Measurements from ENCODE around the gene ORMDL2. TPM values are rescaled to one million over a fixed set of nuclear protein-coding genes. Genes with fewer than 3 reads are reported as not detected.

The ORMDL2 gene
- total RNA-seq, 4 donors from 2014 or later = 5.0 to 31.2 (median 24.2) TPM

DNA sequence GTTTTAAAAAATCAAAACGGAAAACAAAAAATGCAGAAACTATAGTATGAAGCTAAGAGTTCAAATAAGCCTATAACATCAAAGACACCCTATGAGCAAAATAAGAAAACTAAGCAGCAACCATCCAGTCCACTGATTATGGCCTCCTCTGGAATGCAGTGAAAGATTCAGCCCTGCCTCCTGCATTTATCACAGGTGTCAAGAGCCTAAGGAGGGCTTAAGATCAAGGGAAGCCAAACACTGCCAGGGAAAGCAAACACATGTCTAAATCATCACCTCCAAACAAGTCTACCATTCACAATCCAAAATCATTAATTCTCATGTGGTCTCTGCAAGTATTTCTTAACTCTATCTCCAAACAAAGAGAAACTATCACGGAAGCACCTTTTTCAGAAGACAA is 28.7 kb upstream of the ORMDL2 start:
- H3K27me3 ChIP-seq = no peaks in the 10 kb centered on the region
- no peaks in the 10 kb centered on the region for H3K9me3 ChIP-seq
- H3K4me1 ChIP-seq = no peaks in the 10 kb centered on the region
- H3K36me3 ChIP-seq = peaks cover 0 to 84% (median 4%) of the 10 kb centered on the region in 3 donors
- H3K4me3 ChIP-seq = no peak overlapping the region
- no peak for DNase-seq
- TF ChIP-seq POLR2A (IDR thresholded peaks at IDR 0.05) (no peak), CTCF (IDR thresholded peaks at IDR 0.05) (no peak)
- no peak overlapping the region for H3K27ac ChIP-seq

DNA sequence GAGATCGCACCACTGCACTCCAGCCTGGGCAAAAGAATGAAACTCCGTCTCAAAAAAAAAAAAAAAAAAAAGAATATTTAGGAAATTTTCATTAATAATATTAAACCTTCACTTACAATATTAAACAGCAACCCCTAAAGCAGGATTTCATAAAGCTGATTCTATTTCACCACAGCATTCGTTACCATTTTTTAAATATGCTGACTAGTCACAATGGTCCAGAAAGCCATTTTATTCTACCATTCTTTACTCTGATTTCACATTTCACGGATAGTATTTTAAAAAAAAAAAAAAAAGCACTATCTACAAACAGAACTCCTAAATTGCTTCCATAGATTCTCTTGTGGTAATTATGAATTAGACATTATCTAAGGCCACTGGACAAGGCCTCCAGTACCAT is 27.9 kb upstream of the ORMDL2 start:
- no peaks in the 10 kb centered on the region for H3K4me1 ChIP-seq
- DNase-seq = no peak
- H3K4me3 ChIP-seq = no peak overlapping the region
- H3K36me3 ChIP-seq = peaks cover 0 to 92% (median 4%) of the 10 kb centered on the region in 3 donors
- no peak overlapping the region for H3K27ac ChIP-seq
- no peaks in the 10 kb centered on the region for H3K27me3 ChIP-seq
- H3K9me3 ChIP-seq = no peaks in the 10 kb centered on the region
- no peak for TF ChIP-seq CTCF (IDR thresholded peaks at IDR 0.05)
- no peak for TF ChIP-seq POLR2A (IDR thresholded peaks at IDR 0.05)

DNA sequence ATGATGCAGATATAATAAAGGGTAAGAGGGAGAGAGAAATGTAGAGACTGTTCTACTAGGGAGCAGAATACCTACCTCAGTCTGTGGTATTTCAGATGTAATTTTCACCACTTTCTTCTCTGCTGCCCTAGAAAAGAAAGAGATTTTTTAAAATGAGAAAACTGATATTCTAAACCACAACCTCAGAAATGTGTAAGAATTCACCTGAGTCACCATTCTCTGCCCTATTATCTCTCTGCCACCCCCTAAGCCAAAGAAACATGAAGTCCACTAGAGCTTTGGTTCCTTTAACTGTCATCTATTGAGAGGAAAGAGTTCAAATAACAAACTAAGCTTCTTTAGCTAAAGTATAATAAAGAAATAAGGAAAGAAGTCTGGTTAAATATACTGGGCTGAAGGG is 21.9 kb upstream of the ORMDL2 start:
- H3K36me3 ChIP-seq = peaks cover 0 to 70% (median 0%) of the 10 kb centered on the region in 3 donors
- no peak for TF ChIP-seq POLR2A (IDR thresholded peaks at IDR 0.05)
- TF ChIP-seq CTCF (IDR thresholded peaks at IDR 0.05) = no peak

DNA sequence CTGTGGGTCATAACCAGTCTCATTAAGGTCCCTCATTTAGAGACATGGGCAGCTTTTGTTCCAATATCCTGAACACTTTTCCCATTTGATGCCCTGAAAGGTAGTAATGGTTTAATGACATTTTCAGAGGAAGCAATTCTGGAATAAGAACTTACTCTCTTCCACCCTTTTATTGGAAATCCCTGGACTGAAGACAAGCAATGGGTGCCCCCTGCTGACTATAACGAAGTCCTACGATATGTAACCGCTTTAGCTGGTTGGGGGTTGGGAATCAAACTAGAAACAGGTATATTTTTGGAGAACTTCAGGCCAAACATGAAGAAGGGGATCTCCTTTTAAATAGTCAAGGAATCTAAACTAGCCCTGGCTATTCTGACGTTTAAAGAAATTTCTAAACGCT is 20.8 kb upstream of the ORMDL2 start:
- TF ChIP-seq CTCF (IDR thresholded peaks at IDR 0.05) (peak in 3 of 6 experiments; percentile 44 to 49 (median 45)), POLR2A (IDR thresholded peaks at IDR 0.05) (no peak)
- Histone ChIP-seq H3K9me3 (no peaks in the 10 kb centered on the region), H3K36me3 (peaks cover 0 to 72% (median 0%) of the 10 kb centered on the region in 3 donors), H3K4me3 (no peak overlapping the region), H3K27ac (no peak overlapping the region), H3K27me3 (no peaks in the 10 kb centered on the region), H3K4me1 (no peaks in the 10 kb centered on the region)
- no peak for DNase-seq

More for the DNA sequence above, 21.9 kb upstream of the ORMDL2 start:
- Histone ChIP-seq H3K27me3 (no peaks in the 10 kb centered on the region), H3K4me3 (no peak overlapping the region), H3K4me1 (no peaks in the 10 kb centered on the region), H3K27ac (no peak overlapping the region), H3K9me3 (no peaks in the 10 kb centered on the region)
- DNase-seq = no peak

DNA sequence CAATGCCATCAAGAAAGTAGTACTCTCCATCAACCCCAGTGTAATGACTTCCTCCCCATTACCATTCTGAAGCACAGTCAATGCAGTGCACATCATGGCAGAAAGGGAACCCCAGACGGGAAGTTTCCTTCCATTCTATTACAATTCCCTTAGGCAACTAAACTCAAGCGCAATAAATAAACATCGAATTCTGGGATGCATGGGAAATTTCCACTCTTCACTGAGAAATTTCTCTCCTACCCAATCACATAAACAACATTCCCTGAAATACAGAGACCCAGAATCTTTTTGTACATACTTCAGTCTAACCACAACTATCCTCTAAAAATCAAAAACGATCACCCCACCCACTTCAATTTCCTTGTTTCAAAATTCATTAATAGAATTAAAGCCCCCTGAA is 20.3 kb upstream of the ORMDL2 start:
- no peak for DNase-seq
- peaks cover 0 to 68% (median 0%) of the 10 kb centered on the region in 3 donors for H3K36me3 ChIP-seq

More for the DNA sequence above, 20.3 kb upstream of the ORMDL2 start:
- no peak overlapping the region for H3K27ac ChIP-seq
- no peaks in the 10 kb centered on the region for H3K4me1 ChIP-seq
- H3K4me3 ChIP-seq = no peak overlapping the region
- TF ChIP-seq CTCF (IDR thresholded peaks at IDR 0.05) (no peak), POLR2A (IDR thresholded peaks at IDR 0.05) (no peak)
- H3K9me3 ChIP-seq = no peaks in the 10 kb centered on the region
- no peaks in the 10 kb centered on the region for H3K27me3 ChIP-seq
